ENCODE results near the gene BBS10. TPM values are rescaled to one million over a fixed set of nuclear protein-coding genes. Genes with fewer than 3 reads are reported as not detected.
"Not testable (repeated sequence)": the region's sequence is repeated elsewhere in the genome, so short reads cannot be mapped to it uniquely, and the experiment has no call there.

The BBS10 gene
- total RNA-seq, 1 experiment from 2014 or later, result 7.5 TPM

GRCh38 chr12:76366163-76366562 lies 17.9 kb upstream of the BBS10 start:
- no peaks in the 10 kb centered on the region for H3K79me2 ChIP-seq (ENCODE audit: low read length)
- no peaks in the 10 kb centered on the region for H4K20me1 ChIP-seq (ENCODE audit: low read length)
- H3K9me2 ChIP-seq (replicated peaks; ENCODE audit: low read length), result no peaks in the 10 kb centered on the region
- ATAC-seq, result no peak
- H3F3A ChIP-seq (ENCODE audit: low read length, unreplicated experiment), result no peaks in the 10 kb centered on the region
- no peaks in the 10 kb centered on the region for H3K9me3 ChIP-seq (ENCODE audit: low read length)
- no peak overlapping the region for H3K27ac ChIP-seq (ENCODE audit: low read length)
- H3K4me1 ChIP-seq (ENCODE audit: insufficient read depth, low read length), result no peaks in the 10 kb centered on the region
- H3K4me2 ChIP-seq (ENCODE audit: low read length), result no peak overlapping the region
- no peak for DNase-seq
- no peak for TF ChIP-seq EZH2phosphoT487 (IDR thresholded peaks at IDR 0.05; ENCODE audit: borderline replicate concordance, low read length)
- no peak for TF ChIP-seq CTCF (conservative IDR thresholded peaks at IDR 0.05; ENCODE audit: low read depth, low read length)
- no peak for TF ChIP-seq EZH2 (IDR thresholded peaks at IDR 0.05; ENCODE audit: low read length, unreplicated experiment)
- ChIA-PET POLR2A (ENCODE audit: unreplicated experiment) (no interaction called here), CTCF (no interaction called here)
- no peaks in the 10 kb centered on the region for H3K27me3 ChIP-seq (ENCODE audit: low read length)
- BruUV-seq (replicated peaks), result no TSS peak
- H3K36me3 ChIP-seq (ENCODE audit: low read depth, low read length), result peaks cover 16% of the 10 kb centered on the region
- intact Hi-C loops (cut with micrococcal nuclease), result no loop called here
- H2AFZ ChIP-seq (ENCODE audit: low read length), result no peak overlapping the region
- no peak overlapping the region for H3K4me3 ChIP-seq (ENCODE audit: low read length)
- H3K9ac ChIP-seq (ENCODE audit: low read length), result no peak overlapping the region

GRCh38 chr12:76364131-76364530 lies 15.9 kb upstream of the BBS10 start:
- H3K27me3 ChIP-seq (ENCODE audit: low read length); POLR2A ChIA-PET (ENCODE audit: unreplicated experiment); H4K20me1 ChIP-seq (ENCODE audit: low read length); H3F3A ChIP-seq (ENCODE audit: low read length, unreplicated experiment); H3K9me2 ChIP-seq (replicated peaks; ENCODE audit: low read length); DNase-seq; H3K4me1 ChIP-seq (ENCODE audit: insufficient read depth, low read length); BruUV-seq (replicated peaks); ATAC-seq; H3K4me2 ChIP-seq (ENCODE audit: low read length); H3K9ac ChIP-seq (ENCODE audit: low read length); H3K27ac ChIP-seq (ENCODE audit: low read length); H3K79me2 ChIP-seq (ENCODE audit: low read length); H2AFZ ChIP-seq (ENCODE audit: low read length); H3K9me3 ChIP-seq (ENCODE audit: low read length); H3K4me3 ChIP-seq (ENCODE audit: low read length); CTCF ChIA-PET; intact Hi-C loops (cut with micrococcal nuclease): not testable (repeated sequence)
- peaks cover 16% of the 10 kb centered on the region for H3K36me3 ChIP-seq (ENCODE audit: low read depth, low read length)

GRCh38 chr12:76360316-76360715 lies 12.1 kb upstream of the BBS10 start:
- Histone ChIP-seq H3K4me3 (ENCODE audit: low read length) (no peak overlapping the region), H3K27ac (ENCODE audit: low read length) (no peak overlapping the region), H3F3A (ENCODE audit: low read length, unreplicated experiment) (no peaks in the 10 kb centered on the region), H3K9ac (ENCODE audit: low read length) (no peak overlapping the region), H3K36me3 (ENCODE audit: low read depth, low read length) (no peaks in the 10 kb centered on the region; the same call in 1 of the 2 replicates), H3K27me3 (ENCODE audit: low read length) (no peaks in the 10 kb centered on the region), H2AFZ (ENCODE audit: low read length) (no peak overlapping the region), H3K9me3 (ENCODE audit: low read length) (no peaks in the 10 kb centered on the region), H3K9me2 (replicated peaks; ENCODE audit: low read length) (no peaks in the 10 kb centered on the region), H4K20me1 (ENCODE audit: low read length) (no peaks in the 10 kb centered on the region), H3K79me2 (ENCODE audit: low read length) (no peaks in the 10 kb centered on the region), H3K4me2 (ENCODE audit: low read length) (no peak overlapping the region), H3K4me1 (ENCODE audit: insufficient read depth, low read length) (no peaks in the 10 kb centered on the region)
- DNase-seq (no peak), ATAC-seq (no peak)
- CTCF ChIA-PET, result no interaction called here
- intact Hi-C loops (cut with micrococcal nuclease), result no loop called here
- POLR2A ChIA-PET (ENCODE audit: unreplicated experiment), result no interaction called here
- TF ChIP-seq CTCF (conservative IDR thresholded peaks at IDR 0.05; ENCODE audit: low read depth, low read length) (no peak), EZH2 (IDR thresholded peaks at IDR 0.05; ENCODE audit: low read length, unreplicated experiment) (no peak), EZH2phosphoT487 (IDR thresholded peaks at IDR 0.05; ENCODE audit: borderline replicate concordance, low read length) (no peak)
- no TSS peak for BruUV-seq (replicated peaks)

Measured in PC-3 (cell line).